GM19193 (cell line): ENCODE data around the gene CXXC5.

Experiments used
- POLR2A ChIP-seq: IDR thresholded peaks from 4 replicates; pipeline ENCODE4 v1.6.1; 2011; ENCODE audit not compliant: insufficient read depth, insufficient read length; ENCODE audit errors: extremely low read depth

The CXXC5 gene

DNA sequence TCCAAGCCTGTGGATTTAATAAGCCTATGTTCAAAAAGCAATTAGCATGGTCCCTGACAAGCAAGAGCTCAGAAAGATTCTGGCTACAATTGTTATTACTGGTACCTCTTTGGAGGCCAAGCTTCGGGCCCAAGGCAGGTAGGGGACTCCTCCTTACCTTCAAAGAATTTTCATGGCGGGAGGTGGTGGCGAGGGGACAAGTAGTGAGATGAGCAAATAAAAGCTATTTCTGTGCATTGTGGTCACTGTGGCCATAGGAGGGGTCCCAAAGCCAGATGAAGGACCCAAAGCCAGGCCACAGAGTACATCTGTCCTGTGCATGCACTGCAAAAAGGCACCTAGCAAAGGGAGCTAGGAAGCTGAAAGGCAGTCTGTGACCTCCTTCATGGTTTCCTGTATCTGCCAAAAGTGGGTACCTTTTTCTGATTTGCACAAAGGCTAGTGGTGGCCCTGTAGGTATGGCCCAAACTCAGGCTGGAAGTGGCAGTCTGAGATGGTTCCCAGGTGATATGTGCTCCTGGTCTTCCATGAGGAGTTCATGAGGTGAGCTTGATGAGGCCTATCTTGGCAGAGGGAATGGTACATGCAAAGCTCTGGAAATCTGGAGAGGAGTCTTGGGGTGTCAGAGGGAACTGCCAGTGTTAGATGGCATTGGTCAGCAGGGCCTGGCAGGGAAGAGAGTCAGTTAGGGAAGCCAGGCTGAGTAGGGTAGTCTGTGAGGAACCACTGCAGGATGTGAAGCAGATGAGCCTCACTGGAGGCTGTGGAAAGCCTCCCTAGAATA is 3.3 kb upstream of the CXXC5 start:
- TF ChIP-seq POLR2A: no peak

DNA sequence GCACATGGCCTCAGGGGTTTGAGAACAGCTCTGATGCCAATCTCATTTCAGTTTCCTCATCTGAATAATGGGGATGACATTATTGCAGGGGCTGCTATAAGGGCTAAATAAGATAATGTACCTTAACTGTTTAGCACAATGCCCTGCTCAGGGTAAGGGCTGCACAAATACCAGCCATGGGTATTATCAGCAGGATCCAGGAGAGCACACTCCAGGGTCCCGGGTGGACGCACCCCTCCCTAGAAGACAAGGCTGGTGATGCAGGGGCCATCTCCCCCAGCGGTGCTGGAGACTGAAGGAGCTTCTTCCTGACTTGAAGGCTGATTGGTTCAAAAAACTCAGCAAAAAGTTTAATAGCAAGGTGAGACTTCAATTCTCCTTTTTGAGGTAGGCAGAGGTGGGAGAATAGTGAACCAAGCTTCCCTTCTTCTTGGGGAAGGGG is 2.7 kb upstream of the CXXC5 start:
- TF ChIP-seq POLR2A: no peak

DNA sequence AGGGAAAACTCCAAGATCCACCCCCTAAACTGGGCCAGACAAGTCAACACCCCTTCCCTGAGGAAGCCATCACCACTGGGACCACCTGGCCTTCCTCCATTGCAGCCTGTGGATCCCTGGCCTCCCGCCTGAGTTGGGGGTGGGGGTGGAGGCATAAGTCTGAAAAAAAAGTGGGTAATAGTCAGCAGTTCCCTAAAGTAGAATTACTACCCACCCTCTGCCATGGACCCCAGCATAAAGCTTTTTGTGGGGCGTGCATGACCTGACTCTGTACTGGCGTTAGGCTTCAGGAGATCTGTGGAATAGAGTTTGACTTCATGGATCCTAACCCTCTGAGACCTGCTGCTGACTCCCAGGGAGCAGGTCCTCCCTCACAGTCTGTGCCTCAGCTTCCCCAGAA is 2.0 kb upstream of the CXXC5 start:
- TF ChIP-seq POLR2A: no peak

DNA sequence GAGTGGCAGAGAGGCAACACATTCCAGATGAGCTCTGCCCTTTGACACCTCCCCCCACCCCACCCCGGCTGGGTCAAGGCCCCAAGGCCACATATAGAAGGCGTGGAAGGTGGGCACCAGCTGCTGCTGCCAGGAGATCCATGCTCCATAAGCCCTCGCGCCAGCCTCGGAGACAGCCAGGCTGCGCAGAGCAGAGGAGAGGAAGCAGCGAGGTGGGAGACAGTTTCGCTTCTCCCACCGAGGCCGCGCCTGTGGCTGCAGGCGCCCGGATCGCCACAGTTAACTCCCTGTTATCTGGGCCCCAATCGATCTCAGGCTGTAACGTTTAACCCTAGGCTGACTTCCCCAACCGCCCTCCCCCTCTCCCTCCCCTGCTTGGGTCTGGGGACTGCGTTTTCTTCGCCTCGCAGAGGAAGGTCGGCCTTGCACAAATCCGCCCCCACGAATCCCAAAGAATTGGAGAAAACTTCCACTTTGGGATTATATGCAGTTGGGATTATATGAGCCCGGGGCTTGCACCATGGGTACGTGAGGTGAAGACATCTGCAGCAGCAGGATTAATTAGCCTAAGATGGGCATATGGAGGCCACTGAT is 1.1 kb upstream of the CXXC5 start:
- TF ChIP-seq POLR2A: no peak

DNA sequence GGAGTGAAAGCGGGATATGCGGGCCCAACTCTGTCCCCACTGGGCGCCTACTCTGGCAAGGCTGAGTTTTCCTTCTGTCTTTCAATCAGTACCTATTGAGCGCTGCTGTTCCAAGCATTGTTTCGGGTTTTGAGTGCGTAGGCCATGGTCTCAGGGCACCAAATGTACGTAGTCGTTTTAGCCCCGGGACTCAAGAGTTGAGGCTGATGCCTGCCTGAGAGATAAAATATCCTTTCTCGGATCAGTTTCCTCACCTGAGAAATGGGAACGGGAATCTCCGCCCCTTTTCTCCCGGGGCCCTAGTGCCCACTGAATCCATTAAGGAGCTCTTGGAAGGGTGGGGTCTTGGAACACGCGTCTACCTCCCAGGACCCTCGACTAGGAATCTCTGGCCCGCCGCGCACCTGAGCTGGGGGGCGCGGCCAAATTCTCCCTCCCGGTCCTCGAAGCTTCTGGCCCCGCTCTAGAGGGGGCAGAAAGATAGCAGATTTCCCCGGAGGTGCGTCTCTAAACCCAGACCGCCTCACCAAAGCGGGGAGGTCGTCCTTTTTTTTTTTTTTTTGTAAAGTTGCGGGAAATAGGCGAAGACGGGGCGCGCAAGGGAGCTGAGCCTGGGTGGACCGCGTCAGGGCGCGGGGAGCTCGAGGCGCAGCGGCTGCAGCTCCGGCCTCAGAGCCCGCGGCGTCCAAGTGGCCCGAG is 494 bp upstream of the CXXC5 start:
- TF ChIP-seq POLR2A: no peak

DNA sequence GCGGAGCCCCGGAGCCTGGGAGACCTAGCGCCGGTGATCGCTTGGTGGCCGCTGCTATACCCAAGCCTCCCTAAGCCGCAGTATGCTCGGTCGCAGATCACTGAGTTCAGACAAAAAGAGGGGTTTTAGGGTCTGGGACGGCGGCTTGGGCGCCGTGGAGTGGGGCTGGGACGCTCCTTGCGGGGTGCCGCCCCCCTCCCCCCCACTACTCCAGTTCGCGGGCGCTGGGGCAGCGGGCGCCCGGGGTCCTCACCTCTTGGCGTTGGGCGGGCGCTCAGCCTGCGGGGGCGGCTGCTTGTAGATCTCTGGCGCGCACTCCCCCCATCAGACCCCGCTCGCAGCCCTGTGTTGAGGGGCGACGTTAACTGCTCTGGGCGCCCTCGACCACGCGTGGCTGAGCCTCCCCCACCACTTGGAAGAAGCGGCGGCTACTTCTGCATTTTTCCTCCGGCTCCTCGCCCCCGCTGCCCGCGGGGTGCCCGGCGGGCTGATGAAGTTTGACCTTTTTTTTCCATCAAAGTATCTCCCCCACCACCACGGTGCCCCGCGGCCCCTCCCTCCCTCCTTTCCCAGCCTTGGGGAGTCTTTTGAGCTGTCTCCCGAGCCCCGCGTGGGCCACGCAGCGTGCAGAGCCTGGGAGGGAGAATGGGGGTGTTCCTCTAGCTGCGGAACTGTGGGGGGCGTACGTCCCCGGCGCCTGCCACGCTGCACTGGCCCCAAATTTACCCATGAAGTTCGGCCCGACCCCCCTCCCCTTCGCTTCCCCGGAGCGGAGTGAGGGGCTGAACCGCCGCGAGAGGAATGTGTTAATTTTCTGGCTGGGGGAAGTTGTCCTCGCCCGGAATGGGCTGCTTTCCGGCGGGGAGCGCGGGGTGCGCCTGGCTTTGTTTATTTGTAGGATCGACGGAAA is 1.2 kb downstream of the CXXC5 start:
- TF ChIP-seq POLR2A: no peak

DNA sequence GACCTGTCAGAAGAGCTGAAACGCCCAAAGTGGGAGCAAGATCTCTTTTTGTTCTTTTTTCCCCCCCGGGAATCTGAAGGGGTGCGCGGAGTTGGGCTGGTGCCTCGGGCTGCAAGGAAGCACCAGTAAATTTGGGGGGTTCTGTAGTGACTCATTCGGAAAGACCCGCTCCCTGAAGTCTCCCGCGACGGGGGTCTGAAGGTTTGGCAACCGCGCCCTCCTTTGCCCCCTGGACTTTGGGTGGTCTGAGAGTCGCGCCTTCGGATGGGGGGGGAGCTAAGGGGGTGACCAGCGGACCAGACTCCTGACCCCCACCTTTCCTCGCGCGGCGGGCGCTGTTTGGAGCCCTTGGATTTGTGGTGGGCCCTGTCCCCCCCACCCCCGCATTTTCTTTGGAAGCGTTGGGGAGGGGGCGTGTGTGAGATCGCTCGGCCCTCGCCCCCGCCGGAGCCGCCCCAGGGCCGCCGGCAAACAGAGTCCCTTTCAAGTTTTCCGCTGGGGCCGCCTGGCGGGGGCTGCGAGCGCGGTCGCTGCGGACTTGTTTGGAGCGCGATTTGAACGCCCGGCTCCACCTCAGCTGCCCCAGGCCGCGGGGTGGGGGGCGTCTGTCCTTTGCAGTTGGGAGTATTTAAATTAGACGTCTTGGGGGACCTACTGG is 2.0 kb downstream of the CXXC5 start:
- no peak for TF ChIP-seq POLR2A

DNA sequence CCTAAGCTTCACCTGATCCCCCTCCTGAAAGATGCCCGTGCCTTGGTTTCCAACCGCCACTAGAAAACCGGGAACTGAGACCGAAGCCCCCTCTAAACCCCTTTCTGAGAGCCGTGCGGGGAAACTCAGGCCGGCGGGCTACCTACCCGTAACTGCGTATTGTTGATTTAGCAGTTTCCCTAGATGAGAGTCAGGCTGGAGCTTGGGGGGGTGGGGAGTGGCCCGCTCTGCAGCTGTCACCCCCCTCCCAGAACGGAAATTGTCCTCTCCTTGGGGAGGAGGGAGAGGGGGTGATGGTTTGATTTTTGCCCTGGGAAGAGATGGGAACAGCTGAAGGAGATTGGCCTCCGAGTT is 2.5 kb downstream of the CXXC5 start:
- no peak for TF ChIP-seq POLR2A

DNA sequence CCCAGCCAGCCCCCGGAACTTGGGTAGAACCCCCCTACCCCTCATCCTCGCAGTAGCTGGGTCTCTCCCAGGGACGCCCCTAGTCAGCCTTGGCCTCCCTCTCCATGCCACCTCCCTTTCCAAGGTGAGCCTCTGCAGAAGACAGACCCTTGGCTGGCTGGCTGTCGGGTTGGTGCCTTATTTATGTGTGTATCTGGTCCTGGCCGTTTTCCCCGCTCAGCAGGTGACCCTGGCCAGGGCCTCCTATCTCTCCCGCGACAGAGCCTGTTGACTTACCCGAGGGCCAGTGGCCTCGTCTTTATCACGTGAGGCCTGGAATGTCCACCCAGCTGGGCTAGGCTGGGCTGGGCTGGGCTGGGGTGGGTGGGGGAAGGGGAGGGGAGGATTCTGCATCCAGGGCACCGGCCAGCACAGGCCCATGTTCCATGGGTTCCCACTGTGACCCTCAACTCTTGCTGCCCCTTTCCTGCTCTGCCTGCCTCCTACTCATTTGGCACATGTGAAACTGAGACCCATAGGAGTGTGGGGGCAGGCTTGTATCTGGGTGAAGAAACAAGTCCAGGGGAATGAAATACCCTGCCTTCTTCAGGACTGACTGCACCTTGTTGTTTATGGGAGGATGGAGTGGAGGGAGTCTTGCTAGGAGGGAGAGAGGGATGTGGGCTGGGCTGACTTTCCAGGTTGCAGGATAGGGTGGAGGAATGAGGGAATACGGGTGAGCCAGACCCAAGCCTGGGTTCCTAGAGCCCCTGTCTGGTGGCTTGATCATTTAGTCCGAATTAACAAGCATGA is 3.1 kb downstream of the CXXC5 start:
- no peak for TF ChIP-seq POLR2A

DNA sequence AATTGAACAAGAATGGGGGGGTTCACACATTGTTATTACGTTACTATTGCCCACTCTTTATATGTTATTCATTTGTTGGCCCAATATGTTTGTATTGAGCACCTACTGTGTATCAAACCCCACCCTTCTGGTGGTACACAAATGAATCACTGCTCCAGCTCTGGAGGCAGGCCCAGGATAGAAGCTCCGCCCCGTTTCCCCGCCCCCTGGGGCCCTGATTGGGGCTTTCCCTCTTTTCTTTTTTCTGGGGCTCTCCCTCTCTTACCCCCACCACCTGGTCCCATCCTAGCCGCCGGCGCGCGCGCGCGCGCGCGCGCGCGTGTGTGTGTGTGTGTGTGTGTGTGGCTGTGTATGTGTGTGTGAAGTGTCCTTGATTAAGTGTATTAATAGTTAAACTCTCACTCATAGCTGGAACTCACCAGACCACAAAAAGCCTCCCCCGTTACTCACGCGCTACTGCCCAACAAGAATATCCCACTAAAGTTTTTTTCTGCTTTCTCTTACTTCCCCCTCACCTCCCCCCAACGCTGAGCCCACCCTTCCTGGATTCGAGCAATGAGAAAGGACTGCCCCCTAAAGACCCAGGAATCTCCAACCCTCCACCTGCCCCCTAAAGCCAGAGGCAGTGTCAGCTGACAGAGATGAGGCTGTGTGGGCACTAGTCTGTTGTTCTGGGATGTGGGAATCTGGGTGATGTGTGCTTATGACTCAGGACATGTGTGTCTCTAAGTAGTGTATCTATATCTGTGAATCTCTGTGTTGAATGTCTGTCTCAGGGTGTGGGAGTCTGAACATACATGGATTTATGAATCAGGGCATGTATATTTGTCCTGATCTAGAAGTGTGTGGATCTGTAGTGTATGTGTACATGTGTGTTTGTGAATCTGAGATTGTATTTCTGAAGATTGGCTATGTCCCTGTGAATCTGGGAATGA is 4.0 kb downstream of the CXXC5 start:
- peak; percentile 24 for TF ChIP-seq POLR2A

DNA sequence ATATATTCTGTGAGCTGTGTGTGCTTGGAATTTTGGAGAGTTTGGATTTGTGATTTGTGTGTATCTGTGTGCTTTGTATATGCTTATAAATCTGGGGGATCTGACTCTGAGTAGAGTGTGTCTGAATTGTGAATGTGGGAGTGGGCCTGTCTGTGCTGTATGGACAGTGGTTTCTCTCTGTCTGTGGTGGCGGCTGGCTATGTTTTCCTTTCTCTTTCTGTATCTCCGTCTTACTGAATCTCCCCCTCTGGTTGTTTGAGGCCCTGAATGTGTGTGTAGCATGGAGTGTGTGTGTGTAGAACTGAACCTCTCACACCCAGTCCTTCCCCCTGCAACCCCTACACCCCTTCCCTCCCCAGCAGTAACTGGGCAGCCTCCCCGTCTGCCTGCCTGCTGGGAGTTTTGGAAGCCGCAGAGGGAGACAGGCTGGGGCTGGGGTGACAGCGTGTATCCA is 4.7 kb downstream of the CXXC5 start:
- no peak for TF ChIP-seq POLR2A

DNA sequence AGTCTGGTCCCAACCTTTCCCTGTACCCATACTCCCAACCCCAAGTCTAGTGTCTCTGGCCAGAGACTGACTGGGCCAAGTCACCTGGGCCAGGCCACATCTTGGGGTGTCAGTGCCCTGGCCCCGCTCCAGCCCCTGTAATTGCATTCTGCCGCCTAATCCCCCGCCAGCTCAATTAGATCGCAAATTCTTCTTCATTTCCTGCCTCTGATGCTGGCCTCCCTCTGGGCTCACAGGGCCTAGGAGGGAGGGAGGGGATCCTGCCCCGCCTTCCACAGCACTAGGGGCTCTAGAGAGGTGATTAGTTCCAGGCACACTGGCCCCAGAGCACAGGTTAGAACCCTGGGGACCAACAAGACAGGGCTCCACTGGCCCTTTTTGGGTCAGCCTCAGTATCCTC is 5.5 kb downstream of the CXXC5 start:
- TF ChIP-seq POLR2A: no peak

DNA sequence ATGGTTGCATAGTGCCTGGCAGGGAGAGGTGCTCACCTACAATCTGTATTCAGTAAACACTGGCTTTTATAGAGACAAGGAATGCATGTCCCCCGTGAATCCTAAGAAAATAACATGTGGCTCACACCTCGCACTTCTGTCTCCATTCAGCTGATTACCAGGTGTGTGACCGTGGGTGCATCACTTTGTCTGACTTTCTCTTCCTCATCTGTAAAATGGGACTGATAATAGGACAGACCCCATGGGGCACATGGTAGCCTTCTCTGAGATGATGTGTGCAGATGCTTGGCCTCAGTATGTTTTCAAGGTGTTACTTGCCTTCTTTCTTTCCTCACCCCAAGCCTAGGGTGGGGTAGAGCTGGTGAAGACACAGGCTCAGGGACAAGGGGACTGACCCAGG is 6.3 kb downstream of the CXXC5 start:
- TF ChIP-seq POLR2A: no peak

DNA sequence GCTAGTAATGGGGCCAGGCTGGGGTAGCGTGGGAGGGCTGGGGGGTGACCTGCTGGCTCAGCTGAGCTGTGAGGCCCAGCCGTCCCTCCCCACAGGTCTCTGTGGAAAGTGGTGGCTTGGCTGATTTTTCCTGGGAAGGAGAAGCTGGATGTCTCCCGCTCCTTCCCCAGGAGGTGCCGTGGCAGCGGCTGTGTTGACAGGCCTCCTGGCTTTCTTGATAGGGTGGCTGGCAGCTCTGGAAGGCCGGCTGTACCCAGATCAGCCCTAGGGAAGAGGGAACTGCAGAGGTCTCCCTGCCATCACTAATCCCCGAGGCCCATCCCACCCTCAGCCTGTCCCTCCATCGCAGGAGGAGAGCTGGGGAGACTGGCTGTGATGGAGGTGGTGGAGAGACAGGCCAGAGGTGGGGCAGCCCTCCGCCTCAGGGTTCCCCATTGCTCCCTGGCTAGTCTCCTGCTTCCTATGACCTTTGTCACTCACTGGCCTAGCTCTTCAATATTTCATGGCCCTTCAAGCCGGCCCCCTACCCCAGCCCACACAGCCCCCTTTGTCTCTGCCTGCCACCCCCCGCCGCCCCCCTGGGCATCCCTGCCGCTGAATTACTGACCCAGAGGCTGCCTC is 6.8 kb downstream of the CXXC5 start:
- TF ChIP-seq POLR2A: no peak
